Activated T-cell treated with anti-CD3 and anti-CD28 coated beads for 1 hour (primary cell): ENCODE measurements around the gene KIAA0408.

ENCODE experiments used
- DNase-seq: peaks from one replicate; pipeline ENCODE4 v3.0.0-alpha.2; 2020; ENCODE audit warnings: low read depth

KIAA0408 gene

DNA sequence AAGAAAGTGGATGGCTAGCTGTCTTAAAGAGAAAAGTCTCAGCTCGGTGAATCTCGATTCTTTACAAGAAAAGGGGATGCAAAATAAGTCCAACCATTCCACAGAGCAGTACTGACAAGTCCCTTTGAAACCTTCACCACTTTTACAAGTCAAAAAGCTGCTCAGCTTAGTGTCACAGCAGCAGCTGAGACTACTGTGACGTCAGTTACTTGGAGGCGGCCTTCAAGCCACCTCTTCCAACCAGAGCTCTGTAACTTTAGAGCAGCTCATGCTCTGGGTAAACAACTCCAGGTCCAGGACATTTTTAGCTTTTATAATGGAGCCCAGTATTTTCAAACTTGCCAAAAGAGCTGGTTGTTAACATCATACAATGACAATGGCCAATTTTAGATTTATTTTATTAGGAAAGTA, at the start of gene KIAA0408:
Gene KIAA0408 (minus strand): TSS at position 159 of the 411 bp plus-strand sequence. CDS start 5,408 bp downstream, outside the sequence.
- DNase-seq = no peak

DNA sequence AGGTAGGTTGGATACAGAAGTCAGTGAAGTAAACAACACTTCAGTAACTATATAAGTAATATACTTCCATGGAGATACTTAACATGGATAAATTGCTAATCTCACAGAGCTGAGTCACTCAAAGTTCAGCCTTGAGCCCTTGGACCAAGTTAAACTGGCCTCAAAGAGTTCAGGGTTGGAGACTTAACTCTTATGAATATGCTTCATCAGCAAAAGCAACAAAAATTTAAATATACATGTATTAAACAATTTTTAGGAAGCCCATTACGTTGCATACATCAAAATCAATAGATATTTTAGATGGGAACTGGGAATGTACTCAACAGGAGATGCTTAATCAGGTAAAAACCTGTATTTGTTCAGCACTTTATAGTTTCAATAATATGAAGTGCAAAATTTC, 47.7 kb upstream of the KIAA0408 start:
- no peak for DNase-seq

DNA sequence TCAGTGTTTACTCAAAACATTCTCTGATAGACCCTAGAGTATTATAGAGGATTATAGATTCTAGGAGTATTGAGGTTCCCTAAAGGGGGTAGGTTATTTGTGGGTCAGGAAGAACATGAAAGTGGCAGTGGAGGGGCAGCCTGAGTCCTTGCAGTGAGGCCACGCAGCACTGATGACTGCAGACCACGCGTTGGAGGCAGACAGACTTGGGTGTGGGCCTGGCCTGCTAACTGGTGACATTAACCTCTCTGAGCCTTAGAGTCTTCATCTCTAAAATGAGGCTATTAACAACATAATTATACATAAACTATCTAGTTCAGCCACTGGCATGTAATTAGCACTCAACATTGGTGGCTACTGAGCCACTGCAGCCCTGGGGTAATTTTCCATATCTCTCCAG, 43.8 kb upstream of the KIAA0408 start:
- no peak for DNase-seq

DNA sequence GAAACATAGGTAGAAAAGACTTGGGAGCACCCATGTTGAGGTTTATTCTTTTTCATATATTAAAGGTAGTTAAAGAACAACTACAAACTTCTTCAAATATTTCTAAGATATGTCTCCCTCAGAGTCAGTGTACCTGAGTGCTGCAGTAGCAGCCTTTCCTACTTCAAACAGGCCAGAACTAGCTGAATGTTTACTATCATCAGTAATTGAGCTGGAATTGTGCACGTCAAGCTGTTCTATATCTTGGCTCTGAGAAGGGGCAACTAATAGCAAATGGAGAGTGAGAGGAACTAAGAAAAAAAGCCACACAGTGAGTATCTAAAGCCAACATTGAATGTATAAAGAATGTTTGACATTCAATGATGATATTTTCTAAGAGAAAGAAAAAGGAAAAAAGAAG, 38.2 kb upstream of the KIAA0408 start:
- no peak for DNase-seq

DNA sequence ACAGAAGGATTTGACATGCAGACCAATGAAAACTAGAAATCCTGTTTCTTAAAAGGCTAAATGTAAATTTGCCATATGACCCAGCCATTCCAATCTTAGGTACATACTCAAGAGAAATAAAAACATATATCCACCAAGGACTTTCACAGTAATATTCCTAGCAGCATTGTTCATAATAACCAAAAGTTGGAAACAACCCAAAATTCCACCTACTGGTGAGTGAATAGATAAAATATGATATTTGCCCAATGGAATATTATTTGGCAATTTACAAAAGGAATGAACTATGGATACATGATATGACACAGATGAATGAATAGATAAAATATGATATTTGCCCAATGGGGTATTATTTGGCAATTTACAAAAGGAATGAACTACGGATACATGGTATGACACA, 37.3 kb upstream of the KIAA0408 start:
- no peak for DNase-seq

DNA sequence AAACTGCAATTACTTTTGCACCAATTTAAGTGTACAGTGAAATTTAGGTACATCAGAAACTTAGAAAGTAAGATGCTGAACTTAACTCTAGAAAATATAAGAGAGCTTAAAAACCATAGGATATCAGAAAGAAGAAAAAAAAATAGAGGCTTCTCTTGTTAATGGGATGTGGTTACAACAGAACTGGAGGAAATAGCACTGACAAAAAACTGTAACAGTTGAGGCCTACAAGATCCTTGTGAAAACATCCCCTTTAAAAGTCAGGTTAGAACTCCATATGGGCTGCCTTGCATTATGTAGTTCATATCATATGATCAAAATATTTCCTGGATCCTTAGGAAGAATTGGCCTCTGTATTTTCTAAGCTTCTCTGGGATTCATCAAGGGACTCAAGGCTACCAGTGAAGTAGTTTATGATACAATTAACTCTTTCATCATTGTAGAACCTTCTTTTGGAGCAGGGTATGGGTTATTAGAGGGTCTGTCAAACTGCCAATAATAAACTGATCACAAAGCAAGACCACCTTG, 35.1 kb upstream of the KIAA0408 start:
- DNase-seq = no peak

DNA sequence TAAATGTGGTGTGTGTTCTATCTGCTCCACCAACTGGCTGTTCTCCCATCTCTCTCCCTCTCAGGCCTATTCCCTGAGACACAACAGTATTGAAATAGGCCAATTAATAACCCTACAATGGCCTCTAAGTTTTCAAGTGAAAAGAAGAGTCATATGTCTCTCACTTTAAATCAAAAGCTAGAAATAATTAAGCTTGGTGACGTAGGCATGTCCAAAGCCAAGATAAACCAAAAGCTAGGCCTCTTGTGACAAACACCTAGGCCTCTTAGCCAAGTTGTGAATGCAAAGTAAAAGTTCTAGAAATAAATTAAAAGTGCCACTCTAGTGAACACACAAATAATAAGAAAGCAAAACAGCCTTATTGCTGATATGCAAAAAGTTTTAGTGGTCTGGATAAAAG, 30.1 kb upstream of the KIAA0408 start:
- no peak for DNase-seq

DNA sequence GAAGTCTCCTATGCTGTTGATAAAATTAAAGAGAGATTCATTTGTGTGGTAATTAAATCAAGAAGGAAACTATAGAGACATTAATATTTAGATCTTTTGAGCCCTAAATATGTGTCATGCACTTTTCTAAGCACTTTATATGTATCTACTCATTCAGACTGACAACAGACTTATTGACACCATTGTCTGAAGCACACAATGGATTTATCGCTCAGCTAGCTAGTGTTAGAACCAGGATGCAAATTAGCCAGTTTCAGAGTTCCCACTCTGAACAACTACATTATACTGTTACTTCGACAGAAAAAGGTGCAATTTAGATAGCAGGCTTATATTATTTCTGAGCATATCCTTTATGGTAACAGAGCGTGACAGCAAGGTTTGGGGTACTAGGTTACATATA, 27.7 kb upstream of the KIAA0408 start:
- DNase-seq = no peak

DNA sequence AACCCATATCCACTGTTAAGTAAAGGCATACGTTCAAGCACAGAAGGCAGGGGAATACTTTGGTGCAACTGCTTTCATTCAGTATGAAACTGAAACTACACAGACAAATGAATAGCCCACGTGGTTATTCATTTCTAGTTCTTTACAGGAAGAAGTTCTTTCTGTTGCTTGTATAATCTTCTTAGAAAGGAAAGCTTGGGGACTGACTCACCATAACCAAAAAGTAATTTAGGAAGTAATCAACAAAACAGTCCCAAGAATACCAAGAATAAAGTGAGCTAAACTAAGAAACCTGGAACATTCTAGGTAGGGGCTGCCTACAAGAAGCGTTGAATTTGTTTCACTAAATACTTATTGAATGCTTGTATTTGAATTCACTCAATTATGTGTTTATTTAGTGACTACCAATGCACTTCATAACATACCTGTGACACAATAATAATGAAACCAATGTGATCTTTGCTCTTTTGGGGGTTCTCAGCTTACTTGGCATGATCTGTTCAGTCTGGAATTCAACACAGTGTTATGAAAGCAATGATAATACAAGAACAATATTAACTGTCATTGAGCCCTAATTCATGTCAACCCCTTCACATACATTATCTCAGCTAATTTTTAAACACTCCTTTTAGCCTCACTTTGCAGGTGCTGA, 25.1 kb upstream of the KIAA0408 start:
- DNase-seq = no peak

DNA sequence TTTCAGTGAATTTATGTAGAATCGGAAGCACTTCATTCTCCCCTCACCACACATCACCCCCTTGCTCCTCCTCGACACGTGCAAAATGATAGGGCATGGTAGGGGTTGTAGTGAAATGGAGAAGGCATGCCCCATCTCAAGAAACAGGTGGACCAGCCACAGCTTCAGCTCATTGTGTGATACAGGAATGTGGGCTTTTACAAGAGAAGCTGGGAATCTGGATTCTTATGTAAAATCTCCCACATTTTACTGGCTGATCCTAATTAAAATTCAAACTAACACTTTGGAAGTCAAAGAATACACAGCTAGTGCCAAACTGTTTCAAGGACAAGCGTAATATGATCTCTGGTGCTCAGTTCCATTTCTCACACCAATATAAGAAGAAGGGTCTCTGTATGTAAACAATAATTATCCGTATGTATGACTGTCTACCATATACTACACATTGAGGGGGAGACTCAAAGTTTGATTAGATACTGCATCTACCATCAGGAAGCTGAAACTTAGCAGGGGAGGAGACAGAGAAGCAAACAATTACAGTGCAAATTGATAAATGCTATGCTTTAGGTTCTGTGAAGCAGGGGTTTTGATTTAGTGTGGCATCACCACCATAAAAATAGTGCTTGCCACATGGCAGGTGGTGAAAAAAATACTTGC, 24.3 kb upstream of the KIAA0408 start:
- DNase-seq = no peak

DNA sequence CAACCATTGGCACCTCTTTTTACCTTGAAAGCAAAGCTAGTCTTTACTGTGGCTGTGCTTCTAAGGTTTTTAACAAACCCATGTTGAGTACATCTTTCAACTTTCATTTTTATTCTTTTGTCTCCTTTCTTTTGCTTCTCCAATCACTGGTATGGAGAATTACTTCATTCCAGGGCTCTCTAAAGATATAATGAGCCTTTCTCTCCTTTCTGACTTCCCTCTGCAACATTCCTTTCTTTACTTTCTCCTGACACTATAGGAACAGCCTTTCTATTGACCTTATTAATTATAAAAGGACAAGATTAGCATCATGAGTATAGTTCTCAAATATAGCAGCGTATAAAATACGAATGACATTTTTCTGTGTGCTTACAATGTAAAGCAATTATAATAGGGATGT, 23.1 kb upstream of the KIAA0408 start:
- no peak for DNase-seq

DNA sequence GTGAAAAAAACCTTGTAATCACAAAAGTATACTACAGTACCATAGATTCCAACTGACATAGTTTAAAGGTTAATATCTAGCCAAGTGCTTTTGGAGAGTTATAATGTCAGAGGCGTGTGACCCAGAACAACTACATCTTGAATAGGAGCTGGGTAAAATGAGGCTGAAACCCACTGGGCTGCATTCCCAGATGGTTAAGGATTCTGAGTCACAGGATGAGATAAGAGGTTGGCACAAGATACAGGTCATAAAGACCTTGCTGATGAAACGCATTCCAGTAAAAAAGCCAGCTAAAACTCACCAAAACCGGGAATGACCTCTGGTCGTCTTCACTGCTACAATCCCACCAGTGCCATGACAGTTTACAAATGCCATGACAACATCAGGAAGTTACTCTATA, 22.4 kb upstream of the KIAA0408 start:
- no peak for DNase-seq

DNA sequence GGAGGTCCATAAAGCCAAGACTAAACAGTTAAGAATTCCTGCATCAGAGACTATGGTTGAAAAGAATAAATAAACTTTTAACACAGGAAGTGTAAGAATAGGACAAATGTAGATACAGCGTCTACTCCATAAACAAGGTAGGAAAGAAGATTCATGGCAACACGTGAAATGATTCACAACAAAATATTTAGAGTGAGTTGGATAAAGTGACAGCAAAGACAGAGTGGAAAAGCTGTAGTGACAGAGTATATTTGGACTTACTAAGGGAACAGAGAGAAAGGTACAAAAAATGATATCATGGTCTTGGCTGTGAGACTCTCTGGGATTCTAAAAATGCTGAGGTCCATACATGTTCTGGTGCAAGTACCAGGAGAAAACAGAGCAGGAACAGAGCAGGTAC, 21.9 kb upstream of the KIAA0408 start:
- DNase-seq = no peak

DNA sequence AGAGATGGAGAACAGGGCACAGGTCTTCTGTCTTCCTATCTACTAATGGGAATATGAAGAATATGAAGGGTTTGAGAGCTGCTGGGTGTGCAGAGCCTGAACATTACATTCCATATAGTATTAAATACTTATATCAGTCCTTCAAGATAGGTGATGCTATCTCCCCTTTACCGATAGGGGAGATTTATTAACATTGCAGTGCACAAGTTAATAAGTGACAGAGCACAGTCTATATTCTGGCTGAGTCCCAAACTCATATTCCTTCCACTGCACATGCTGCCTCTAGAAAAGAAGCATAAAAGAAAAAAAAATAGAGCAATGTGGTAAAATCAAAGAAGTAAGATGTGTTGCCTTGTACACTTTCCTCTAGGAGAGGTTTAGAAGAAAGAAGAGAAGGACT, 18.5 kb upstream of the KIAA0408 start:
- DNase-seq = no peak

DNA sequence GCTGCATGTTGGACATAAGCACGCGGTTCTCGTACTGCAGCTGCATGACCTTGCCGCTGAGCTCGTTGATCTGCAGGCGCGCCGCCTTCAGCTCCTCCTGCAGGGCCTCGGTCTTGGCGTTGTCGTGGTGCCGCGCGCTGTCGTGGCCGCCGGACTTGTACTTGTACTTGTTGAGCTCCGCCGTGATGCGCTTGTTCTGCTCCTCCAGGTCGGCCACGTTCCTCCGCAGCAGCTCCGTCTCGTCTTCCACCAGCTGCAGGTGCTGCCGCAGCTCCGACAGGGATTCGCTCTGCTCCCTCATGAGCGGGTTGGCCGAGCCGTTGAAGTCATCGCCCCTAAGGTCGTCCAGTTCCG, 16.6 kb upstream of the KIAA0408 start:
- no peak for DNase-seq

DNA sequence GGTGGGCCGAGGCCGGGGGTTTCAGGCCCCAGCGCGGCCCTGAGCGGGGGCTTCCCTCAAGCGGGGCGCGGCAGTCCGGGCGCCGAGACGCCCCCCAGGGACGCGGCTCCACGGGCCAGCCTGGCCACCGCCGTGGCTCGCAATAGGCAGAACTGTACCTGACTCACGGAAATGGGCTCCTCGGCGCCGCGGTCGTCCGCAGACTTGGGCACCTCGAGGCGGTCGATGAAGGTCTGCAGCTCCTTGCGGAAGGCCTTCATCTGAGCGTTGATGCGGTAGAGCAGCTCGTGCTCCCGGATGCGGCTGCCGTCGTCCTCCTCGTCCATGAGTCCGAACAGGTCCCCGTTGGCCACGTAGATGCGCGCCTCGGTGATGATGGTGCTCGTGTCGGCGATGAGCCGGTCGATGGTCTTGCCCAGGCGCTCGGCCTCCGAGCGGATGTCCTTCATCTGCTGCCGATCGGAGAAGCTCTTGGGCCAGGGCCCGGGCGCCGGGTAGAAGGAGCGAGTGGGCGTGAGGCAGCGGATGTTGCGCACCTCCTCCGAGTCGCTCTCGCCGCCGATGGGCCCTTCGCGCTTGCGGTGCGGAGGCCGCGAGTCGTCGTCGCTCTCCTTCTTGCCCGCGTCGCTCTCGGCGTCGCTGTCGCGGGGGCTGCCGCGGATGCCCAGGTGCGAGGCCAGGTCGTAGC, 16.1 kb upstream of the KIAA0408 start:
- no peak for DNase-seq

DNA sequence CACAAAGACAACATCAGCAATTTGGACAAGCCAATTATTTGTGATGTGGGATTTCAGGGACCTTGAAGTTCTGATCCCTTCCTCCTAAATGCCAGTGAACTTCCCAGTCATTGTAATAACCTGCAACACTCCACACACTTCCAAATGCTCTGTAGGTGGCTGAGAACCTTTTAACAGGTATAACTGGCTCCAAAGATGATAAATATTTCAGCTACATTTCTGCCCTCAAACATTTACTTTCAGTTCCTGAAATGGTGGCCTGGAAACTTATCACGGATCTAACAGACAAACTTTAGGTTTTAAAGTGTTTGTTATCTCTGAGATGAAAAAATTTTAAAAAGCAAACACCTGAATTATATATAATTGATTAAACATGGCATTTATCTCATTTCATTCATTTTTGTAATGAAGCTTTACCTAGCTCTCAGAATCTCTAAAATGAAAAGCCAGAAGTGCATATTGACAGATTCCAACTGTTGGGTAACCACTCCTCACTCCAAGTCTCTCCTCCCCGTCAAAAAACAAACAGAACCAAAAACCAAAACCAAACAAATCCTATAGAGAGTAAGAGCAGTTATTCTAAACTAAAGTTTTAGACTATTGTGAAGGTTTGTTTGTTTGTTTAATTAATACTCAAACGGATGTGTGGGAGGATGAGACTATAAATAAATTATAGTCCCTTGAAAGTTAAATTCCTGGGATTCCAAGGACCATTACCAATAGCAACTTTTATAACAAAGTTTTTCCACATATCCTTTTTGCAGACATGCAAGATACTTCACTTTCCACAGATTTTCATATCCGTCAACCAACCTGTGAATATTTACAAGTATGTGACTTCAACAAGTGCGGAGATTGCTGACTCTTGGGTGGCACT, 12.4 kb upstream of the KIAA0408 start:
- no peak for DNase-seq

DNA sequence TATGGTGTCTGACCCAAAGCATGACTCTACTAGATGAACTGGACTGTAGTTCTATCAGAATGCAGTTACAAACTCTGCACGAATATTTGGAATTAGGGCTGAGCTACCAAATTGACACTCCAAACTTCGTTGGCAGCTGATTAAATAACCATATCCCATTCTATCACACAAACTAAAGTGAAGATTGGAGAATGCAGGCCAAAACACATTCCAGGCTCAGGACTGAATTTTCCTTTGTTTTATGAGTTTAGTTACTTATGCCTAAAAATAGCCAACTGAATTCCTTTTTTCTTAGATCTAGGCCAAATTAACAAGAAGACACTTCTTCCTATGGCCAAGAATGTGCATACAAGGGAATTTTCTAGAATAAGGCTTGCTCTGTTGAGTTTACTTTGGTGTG, 9.7 kb upstream of the KIAA0408 start:
- DNase-seq = no peak

DNA sequence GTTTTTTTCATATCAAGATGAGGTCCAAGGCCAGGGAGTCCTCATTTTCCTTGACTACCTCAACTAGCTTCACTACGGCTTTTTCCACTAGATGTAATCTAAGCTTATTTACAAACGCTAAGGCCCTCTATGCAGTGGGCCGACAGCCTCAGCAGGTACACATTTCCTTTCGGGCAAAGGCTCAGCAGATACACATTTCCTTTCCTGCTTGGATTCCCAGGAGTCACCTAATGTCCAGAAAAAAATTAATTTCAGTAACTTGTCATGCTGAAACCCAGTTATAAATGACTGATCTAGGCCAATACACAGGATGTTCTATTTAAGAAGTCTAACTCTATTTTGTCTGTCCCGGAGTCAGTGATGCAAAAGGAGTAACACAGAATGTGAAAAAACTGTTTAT, 7.2 kb upstream of the KIAA0408 start:
- no peak for DNase-seq

DNA sequence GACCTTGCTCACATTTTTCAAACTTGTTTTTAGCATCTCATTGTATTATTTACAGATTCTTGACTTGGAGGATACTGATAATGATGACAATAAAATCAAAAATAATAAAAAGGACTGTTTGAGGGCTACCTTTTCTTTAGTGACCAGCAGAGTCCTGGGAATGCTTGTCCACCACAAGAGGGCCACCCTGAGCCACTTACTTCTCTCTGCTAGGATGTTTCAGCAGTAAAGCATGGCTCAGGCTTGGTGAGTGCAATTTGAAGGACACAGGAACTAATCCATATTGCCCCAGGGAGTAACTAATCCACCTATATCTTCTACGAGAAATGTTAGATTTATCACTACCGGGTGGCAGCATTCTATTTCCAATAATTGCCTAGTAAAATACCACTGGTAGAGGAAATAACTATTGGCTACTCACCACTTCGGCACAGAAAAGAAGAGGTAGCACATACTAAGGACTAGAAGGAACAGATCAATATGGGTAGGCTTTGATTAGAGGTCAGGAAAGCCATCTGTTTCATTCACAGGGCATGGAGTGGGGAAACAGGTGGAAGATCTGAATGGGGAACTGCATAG, 5.8 kb upstream of the KIAA0408 start:
- peak; percentile 42 for DNase-seq

DNA sequence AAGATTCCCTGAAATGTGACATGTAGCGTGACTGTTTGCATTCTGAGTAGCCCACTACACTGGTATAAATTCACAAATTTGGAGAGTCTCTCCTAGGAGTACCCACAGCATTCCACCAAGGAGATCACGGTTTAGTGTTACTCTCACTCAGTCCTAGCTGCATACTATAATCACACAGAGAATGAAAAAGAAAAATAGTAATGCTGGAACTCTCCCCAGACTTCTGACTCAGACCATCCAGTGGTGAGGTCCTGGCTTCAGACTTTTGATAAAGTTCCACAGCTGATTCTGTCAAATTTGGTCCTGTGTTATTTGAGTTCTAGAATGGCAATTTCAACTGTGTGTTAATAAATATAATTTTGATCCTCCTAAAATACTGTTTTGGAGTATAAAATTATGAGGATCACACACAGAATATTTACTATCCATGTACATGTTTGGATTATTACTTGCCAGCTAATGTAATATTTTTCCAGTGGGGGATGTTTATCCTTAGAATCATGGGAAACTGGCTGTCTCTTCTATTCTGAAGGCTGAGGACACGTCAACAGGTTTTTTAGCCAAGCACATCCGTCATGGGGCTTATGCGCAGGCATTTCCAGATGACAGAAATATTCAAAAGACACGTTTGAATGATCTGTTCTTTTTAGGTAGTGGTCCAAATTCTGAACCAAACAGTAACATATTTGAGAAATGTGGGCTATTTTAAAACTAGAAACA, 5.1 kb upstream of the KIAA0408 start:
- DNase-seq = no peak
